PC-9 (cell line): ENCODE measurements around the gene HPN.

ENCODE experiments used
- EZH2 ChIP-seq: fragments of 200-600 bp; sonication (generic); IDR thresholded peaks from 2 replicates; pipeline ENCODE4 v1.8.0; 2017; ENCODE audit warnings: antibody characterized with exemption, low read depth
- TF ChIP-seq, protein P1 (sequence below): fragments of 200-600 bp; sonication (generic); conservative IDR thresholded peaks from 2 replicates; pipeline ENCODE4 v1.6.1; 2017; ENCODE audit warnings: mixed run types, antibody characterized with exemption, mild to moderate bottlenecking, moderate library complexity

DNA sequence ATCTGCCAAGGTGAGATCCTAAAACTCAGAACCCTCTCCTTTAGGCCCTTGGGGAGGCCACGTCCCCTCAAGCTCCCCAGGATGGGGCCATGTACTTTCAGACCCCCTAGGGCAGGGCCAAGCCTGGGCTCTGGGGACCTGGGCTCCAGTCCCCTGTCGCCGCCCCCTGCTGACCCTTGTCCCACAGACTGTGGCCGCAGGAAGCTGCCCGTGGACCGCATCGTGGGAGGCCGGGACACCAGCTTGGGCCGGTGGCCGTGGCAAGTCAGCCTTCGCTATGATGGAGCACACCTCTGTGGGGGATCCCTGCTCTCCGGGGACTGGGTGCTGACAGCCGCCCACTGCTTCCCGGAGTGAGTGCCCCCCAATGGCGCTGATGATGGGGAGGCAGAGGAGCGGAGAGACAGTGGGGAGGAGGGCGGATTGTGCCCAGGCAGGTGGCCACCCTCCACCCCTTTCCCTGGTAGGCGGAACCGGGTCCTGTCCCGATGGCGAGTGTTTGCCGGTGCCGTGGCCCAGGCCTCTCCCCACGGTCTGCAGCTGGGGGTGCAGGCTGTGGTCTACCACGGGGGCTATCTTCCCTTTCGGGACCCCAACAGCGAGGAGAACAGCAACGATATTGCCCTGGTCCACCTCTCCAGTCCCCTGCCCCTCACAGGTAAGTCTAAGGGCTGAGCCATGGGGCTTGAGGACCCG is 18.8 kb downstream of the HPN start:
- no peak for TF ChIP-seq EZH2
- TF ChIP-seq, protein P1, sequence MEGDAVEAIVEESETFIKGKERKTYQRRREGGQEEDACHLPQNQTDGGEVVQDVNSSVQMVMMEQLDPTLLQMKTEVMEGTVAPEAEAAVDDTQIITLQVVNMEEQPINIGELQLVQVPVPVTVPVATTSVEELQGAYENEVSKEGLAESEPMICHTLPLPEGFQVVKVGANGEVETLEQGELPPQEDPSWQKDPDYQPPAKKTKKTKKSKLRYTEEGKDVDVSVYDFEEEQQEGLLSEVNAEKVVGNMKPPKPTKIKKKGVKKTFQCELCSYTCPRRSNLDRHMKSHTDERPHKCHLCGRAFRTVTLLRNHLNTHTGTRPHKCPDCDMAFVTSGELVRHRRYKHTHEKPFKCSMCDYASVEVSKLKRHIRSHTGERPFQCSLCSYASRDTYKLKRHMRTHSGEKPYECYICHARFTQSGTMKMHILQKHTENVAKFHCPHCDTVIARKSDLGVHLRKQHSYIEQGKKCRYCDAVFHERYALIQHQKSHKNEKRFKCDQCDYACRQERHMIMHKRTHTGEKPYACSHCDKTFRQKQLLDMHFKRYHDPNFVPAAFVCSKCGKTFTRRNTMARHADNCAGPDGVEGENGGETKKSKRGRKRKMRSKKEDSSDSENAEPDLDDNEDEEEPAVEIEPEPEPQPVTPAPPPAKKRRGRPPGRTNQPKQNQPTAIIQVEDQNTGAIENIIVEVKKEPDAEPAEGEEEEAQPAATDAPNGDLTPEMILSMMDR, result no peak
